ENCODE measurements around the gene C1orf21.

Gene C1orf21

DNA sequence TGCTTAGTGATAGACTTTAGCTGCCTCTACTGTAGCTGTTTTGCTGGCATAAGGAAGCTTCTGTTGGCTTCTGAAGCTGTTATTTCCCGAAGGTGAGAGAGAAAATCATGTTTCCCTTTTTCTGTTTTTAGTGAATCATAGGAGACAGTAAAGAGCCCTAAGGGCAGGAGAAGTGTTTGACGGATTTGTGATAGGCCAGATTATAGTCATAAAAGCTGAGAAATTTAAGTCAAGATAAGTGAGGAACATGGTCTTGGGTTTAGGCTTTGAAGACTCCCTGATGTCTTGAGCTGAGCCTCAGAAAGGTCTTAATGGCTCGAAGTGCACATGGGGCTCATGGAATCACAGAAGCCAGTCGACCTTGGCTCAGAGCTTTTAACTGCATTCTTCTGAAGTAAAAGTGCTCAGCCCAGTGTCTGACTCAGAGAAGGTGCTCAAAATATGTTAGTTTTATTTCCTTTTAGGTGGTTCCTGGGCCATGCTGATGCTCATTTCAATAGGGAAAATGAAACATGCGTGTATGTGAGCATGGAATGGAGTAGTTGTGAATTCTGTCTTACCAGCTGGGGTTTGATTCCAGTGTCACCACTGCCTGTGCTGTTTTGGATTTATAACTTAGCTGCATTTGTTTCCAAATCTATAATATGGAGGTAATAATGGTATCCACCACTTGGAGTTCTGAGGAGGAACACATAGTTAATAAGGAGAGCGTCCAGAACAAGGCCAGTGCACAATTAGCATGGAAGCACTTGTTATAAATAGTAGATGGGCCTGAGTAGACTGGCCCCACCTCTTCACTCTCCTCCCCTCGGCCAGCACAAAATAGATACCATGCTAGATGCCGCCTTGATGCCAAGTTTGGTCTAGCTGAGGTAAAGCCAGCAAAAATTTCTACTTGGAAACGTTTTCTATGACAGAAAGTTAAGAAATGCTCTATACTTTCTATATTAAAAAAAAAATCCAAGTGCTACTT is 99.2 kb downstream of the C1orf21 start:
- DNase-seq (ENCODE audit: low read depth) = no peak

DNA sequence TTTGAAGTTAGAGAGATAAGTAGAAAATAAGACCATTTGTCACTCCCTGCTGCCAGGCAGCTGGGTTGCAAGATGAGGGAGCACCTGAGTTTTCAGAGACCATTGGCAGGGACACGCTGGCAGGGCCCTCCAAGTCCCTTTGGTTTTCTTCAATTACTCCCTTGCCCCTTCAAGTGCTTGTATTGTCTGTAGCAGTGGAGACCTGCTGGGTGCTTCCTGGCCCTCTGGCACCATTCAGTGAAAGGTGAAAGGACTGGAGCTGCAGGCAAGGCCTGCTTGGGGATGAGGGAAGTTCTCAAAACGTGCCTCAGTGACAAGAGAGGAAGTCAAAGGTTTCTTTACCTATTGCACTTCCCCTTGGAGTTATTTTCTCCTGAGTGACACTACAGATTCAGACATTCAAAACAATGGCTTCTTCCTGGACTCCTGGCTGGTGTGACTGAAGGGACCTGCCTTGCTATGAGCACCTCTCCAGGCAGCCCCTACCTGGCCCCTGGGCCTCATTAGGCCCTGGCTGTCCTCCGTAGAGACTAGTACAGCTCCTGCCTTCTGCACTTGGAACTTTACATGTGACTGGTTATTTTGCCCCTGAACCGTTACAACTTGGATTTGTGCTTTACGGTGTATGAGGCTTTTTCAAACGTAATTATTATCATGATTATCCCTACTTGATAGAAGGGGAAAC is 100.1 kb downstream of the C1orf21 start:
- DNase-seq (ENCODE audit: low read depth) = no peak

DNA sequence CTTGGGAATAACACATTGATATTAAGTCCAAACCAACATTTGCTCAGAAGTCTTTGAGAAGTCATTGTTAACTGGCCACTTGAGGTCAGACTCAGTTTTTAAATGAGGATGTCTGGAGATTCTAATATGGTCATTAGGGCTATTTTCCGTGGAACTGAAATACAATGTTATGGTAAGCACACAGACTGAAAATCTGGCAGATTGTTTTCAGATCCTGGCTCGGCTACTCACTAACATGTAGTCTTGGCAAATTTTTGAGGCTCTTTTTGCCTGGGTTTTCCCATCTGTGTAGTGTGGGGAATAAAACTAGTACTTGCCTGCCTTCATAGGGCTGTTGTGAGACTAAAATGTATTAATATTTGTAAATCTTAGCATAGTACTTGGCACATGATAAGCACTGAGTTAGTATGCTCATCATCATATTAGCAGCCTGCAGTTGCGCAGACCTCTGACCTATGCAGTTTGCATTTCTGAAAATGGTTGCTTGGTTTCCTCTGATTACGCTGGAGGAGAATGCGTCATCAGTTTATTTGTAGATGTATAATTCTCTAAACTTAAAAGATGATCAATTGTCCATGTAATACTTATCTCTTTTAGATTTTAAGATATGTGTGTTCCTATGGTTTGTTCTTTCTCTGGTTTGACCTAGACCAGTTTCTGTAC is 100.8 kb downstream of the C1orf21 start:
- no peak for DNase-seq (ENCODE audit: low read depth)

DNA sequence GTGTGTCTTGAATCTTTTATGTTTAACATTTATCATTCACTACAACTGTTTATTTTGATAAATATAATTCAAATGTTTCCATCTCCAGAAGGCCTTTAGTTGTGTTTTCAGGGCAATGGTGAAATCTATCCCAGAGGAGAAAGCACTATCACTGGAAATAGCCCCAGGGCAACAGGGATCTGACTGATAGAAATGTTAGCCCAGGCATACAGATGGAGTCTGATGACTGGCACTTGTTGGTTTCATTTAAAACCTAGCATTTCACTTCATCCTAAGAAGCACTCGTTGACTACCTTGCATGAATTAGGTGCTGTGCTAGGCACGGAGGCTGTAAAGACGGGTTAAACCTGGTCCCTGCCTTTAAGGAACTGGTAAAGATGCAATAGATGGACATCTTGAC is 103.1 kb downstream of the C1orf21 start:
- DNase-seq (ENCODE audit: low read depth) = no peak

DNA sequence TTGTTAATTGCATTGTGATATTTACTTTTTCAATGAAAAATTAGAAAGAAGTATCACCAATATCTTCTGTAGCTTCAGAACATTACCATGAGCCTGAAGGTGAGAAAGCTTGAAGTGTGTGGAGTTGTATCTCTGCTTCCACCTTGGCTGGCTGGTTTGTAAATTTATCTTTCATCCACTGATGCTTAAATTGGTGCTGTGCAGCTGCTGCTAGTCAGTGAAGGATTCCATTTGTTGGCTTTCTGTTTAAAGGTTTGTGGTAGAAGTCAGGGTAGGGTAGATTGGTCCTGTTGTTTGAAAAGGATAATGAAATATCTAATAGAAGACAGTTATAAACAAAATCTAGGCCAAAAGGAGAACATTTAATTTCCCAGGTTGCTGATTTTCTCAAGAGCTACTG is 105.7 kb downstream of the C1orf21 start:
- no peak for DNase-seq (ENCODE audit: low read depth)

DNA sequence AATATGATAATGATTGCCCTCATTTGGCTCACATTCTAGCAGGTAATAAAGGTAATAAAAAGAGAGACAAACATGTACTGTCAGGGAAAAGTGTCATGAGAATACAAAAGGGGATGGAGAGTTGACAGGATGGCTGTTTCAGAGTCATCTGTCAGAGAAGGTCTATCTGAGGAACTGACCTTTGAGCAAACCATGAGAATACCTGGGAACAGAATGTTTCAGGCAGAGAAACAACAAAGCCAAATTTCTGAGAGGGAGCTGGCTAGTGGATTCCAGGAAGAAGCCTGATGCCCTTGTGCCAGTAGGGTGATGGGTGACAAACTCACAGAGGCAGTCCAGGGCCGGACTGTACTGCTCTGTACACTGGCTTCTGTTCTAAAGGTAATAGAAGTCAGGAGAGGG is 107.2 kb downstream of the C1orf21 start:
- no peak for DNase-seq (ENCODE audit: low read depth)

DNA sequence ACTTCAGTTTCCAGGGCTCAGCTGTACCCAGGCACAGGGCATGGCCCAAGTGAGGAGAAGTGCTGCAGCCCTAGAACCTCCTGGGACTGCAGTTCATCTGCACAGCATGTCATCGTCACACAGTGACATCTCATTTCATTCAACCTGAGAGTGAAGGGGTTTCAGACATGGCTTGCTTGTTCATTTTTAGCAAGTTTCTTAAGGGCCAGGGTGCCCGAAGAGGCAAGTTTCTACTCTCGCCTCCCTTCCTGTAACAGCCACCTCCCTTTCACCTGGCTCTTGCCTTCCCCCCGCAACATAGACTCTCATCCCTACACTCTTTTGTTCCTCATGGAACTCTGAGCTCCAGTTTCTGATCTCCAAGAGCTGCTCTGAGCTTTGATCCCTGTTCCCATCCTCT is 108.1 kb downstream of the C1orf21 start:
- no peak for DNase-seq (ENCODE audit: low read depth)

DNA sequence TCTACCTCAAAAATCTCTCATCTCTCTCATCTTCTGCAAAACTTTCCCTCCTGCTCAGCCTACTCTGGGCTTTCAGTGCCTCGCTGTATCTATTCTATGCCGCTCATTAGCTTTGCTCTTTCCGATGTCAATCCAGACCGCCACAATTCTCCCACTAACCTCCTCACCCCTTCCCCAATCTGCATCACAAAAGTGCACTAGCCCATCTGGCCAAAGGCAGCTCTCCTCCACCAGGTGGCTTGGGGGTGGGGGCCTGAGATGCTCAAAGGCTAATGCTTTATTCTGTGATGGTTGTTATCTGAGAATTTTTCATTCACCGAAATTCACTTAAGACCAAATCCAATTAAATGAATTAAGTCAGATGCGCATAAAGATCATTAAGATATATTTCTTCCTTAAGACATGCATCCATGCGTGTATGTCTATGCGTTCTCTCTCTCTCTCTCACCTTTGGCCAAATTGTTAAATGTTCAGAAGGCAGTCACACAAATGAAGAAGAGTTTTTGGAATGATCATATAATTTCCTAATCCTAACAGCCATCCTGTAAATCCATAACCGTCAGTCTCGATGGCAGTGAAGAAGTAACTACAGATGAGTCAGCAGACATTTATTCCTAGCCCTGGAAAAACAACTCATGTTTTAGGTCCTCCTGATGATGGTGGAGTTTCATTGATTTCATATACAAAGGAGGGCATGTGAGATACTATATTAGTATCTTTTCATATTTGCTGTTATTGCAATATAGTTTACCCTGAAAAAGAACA is 111.3 kb downstream of the C1orf21 start:
- DNase-seq (ENCODE audit: low read depth) = no peak

DNA sequence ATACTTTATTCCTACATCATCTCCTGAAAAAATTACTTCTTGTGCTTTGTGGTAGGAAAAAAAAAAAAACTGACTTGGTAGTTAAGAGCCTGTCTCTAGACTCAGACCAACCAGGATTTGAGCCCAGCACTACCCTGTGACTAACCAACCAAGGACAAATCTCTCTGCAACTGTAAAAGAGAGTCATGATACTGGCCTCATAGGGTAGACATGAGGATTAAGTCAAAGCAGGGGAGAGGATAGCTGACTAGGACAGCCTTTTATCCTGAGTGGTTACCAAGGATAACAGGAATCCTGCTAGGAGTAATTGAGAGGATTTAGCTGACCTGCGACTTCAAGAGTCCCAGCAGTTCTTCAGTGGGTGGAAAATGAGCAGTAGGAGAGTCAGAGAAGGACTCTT is 112.8 kb downstream of the C1orf21 start:
- DNase-seq (ENCODE audit: low read depth) = no peak

DNA sequence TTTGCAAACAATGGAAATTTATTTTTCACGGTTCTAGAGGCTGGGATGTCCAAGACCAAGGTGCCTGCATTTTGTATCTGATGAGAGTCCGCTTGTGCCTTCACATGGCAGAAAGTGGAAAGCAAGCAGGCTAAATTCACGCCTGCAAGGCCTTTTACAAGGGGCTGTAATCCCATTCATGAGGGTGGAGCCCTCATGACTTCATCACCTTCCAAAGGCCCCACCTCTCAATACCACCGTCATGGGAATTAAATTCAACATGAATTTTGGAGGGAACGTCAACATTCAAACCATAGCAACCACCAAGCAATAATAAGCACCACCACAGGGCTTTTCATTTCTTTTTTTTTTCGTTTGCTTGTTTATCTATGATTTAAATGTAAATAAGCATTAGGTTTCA is 115.3 kb downstream of the C1orf21 start:
- no peak for DNase-seq (ENCODE audit: low read depth)

DNA sequence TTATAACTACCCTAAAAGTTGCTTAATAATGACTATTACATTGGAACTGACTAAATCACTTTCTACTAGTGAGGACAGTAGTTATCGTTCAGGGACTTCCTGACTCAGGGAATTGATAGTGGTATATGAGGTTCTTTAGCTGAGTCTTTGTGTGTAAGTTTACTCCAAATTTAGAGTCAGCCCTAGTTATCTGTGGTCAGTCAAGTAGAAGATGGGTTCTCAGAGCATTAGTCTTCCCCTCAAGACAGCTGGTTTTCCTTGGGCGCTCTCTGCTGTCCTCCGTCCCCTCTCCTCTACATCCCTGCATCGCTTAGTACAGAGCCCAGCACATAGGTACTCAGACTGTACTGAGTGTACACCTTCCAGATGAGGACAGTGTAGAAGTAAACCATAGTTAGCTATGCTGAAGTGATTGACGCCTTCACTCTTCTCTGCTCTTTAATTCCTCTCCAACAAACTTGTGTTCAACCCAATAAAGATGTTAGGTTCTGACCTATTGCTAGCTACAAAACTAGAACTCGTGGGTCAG is 116.5 kb downstream of the C1orf21 start:
- DNase-seq (ENCODE audit: low read depth) = no peak

DNA sequence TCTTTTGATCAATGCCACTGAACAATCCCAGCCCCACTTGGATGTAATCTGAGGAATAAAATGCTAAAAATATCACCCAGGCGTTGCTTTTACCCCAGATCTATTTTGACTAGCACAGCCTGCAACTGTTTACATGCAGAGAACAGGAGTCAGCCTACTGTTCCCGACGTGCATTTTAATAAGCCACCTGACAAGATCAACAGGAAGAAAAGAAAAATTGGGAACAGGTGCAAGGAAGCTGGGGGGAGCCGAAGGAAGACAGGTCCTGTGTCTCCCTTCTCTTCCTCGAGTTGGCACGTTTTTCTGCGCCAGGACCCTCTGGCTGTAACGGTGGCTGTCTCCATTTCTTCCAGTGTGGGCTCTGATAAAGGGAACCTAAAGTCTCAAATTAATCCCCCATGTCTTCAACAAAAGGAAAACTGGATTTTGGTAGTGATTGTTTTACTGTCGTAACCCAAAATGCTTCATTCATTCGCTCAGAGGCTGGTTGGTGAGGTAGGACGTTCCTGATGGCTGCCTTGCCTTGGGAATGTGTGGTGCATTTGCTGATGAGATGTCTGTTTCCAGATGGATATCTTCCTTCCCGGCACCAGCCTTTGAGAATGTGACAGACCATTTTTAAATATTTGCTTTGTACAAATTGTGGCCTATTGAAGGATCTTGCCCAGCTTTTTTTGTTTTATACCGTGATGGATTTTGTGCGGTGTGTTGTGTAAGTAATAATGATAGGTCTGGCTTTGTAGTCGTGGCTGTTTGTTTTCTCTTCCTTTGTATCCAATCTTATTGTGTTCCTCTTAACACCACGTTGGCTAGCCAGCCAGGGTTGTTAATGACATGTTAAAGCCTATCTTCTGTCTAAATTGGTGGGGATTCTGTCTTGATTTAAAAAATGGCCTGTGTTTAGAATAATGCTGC is 117.5 kb downstream of the C1orf21 start:
- no peak for DNase-seq (ENCODE audit: low read depth)

DNA sequence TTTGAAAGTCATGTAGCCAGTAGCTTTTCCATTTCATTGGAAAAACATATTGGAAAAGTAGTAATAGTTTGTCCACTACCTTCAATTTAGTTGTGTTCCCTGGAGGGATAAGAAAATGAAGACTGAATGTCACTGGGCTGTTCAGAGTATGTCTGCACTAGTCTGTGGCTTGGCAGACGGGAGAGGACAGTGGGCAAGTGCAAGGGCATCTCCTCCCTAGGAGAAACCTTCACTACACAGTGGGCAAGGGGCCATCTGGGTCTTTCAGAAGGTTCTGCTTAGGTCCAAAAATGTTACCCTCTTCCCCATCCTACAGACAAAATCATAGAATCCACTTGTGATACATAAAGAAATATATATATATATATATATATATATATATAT is 118.1 kb downstream of the C1orf21 start:
- no peak for DNase-seq (ENCODE audit: low read depth)

DNA sequence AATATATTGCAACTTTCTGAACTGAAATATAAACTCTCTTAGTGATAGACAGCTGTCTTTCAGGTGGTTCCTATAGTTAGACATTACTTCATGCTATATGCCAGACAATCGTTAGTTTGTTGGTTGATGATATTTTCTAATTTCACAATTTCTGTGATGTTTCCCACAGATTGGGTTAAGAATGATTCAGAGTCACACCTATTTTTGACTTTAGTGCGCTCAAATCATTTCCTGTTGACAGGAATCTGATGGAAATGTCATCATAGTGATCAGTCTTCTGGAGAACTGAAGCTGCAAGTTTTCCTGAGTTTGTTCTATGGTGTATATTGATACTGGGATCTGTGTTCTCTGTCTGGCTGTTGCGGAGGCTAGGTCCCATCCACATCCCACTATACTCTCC is 119.7 kb downstream of the C1orf21 start:
- DNase-seq (ENCODE audit: low read depth) = no peak

DNA sequence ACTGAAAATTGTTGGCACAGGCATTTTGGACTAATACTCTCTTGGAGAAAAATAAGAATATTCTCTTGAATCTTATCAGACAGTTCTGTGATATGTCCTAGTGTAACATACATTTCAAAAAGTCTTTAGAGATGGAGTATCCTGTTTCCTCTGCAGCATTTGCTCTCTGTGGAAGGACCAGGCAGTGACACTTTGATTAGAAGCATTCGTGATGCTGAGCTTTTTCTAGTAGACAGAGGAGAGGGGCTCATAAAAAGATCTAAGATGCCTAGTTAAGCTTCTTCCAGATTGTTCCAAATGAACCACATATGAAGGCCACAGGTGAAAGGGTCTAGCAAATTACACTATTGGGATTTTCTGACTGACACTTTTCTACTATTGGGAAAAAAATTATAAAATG is 120.3 kb downstream of the C1orf21 start:
- DNase-seq (ENCODE audit: low read depth) = no peak

DNA sequence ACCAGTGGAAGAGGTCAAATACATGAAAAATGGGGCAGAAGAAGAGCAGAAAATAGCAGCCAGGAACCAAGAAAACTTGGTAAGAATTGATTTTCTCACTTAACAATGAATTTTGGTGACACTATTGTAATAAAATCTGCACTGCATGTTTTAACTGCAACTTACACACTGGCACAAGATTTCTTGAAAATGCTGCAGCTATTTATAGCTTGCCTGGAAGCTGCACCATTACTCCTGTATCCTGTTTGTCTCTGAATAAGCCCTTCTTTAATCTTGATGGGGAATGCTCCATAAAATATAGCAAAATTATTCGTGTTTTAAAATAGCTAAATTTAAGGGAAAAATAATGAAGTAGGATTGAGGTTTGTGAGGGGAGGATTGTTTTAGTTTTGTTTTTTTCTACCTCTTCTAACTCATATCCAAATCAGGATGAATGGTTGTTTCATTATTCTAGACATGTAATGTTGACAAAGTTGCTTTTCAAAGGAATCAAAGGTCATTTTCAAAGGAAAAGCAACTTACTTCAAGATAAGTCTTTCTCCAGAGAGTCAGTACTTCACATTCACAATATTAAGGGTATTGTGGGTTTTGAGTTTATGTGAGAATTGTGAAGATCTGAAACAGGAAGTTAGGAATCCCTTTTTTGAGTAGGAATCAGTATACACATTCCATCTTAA is 120.9 kb downstream of the C1orf21 start:
- no peak for DNase-seq (ENCODE audit: low read depth)

DNA sequence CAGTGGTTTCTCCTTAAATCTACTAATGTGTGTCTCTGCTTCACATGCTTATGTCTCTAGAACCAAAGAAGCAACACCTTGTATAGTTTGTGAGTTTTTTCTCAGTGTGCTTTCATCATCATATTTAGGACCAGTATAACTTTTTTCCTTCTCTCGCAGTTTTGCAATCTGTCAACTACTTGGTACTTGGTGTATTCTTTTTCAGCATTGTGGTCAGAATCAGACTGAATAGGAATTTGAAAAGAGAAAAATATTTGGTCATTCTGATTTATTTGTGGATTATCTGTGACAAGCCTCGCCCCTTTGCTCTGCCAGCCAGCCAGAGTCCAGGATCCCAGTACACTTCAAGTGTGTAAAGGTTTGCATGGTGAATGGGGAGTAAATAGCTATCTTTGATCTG is 122.3 kb downstream of the C1orf21 start:
- no peak for DNase-seq (ENCODE audit: low read depth)

DNA sequence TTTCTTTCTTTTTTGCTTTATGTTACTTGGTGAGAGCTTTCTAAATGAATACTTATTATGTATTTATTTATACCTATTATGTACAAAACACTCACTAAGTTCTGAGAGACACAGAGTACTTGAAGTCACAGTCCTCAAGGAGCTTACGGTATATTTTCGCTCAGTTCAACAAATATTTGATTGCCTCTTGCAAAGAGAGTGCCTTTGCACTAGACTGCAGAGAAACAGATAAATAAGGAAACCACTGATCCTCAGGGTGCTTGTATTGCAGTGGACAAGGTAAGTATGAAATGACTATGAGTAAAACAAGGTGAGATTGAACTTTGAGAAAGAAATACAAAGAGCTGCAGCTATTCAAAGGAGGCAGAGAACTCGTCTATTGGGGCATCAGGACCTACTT is 123.3 kb downstream of the C1orf21 start:
- DNase-seq (ENCODE audit: low read depth) = no peak

DNA sequence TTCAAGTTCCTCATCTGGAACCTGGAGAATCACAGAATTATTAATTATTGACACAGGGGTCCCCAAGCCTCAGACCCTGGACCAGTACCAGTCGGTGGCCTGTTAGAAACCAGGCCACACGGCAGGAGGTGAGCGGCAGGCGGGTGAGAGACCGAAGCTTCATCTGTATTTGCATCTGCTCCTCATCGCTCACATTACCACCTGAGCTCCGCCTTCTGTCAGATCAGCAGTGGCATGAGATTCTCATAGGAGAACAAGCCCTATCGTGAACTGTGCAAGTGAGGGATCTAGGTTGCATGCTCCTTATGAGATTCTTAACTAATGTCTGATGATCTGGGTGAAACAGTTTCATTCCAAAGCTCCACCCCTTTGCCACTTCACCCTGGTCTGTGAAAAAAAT is 125.9 kb downstream of the C1orf21 start:
- DNase-seq (ENCODE audit: low read depth) = no peak

DNA sequence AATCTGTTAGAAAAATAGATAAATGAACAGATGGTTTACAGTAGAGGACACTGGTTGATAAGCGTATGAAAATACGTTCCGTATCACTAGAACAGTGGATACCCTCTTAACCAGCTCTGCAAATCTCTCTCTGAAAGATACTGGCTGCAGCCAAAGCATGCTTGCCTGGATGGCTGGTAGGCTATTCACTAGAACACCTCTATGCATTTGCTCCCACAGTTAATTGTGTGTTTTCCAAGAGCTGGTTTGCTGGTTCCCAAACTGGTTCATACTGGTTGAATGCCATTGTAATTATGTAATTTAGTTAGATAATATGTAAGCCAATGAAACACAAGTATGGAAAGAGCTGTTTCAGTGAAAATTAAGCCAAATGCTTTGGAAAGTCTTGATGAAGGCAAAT is 126.6 kb downstream of the C1orf21 start:
- no peak for DNase-seq (ENCODE audit: low read depth)
